Activated CD8-positive, alpha-beta T cell treated with anti-CD3 and anti-CD28 coated beads for 36 hours (primary cell): ENCODE measurements around the gene FKBP14. TPM values are rescaled to one million over a fixed set of nuclear protein-coding genes. Genes with fewer than 3 reads are reported as not detected.

Source experiments
- ATAC-seq: fragments of 200-7000 bp; cut with Tn5 transposase; one replicate; pipeline ENCODE4 v1.10.0; 2021; ENCODE audit warnings: mild to moderate bottlenecking, moderate library complexity
- CTCF ChIA-PET: fragments of 350-600 bp; sonication (Branson Sonifier 250); formaldehyde crosslinking; loops from one replicate; lab custom pipeline; 2021; ENCODE audit warnings: antibody characterized with exemption; lab: Charles Lee
- POLR2A ChIA-PET: fragments of 350-600 bp; sonication (Branson Sonifier 250); formaldehyde crosslinking; loops from one replicate; lab custom pipeline; 2021; ENCODE audit warnings: antibody characterized with exemption; lab: Charles Lee
- DNase-seq: peaks from one replicate; pipeline ENCODE4 v3.0.0-alpha.2; 2020
- H3K27ac Mint-ChIP-seq: one replicate; pipeline ENCODE4 v1.8.0; 2021; ENCODE audit warnings: mild to moderate bottlenecking, mixed read lengths
- H3K27me3 Mint-ChIP-seq: one replicate; pipeline ENCODE4 v1.8.0; 2021; ENCODE audit warnings: mixed read lengths
- H3K36me3 Mint-ChIP-seq: one replicate; pipeline ENCODE4 v1.8.0; 2021; ENCODE audit warnings: low read depth, mixed read lengths
- H3K4me1 Mint-ChIP-seq: one replicate; pipeline ENCODE4 v1.8.0; 2021; ENCODE audit warnings: low read depth, mixed read lengths
- H3K4me3 Mint-ChIP-seq: one replicate; pipeline ENCODE4 v1.8.0; 2021; ENCODE audit warnings: mild to moderate bottlenecking, moderate library complexity, mixed read lengths
- H3K9me3 Mint-ChIP-seq: one replicate; pipeline ENCODE4 v1.8.0; 2021; ENCODE audit warnings: mixed read lengths
- CTCF ChIP-seq: fragments of 200-600 bp; IDR thresholded peaks from one replicate; pipeline ENCODE4 v1.8.0; 2022; ENCODE audit warnings: antibody characterized with exemption, mild to moderate bottlenecking
- intact Hi-C: fragments of 100-400 bp; cut with micrococcal nuclease; formaldehyde crosslinking; loops from one replicate; pipeline ENCODE4 v1.10.0; 2022
- total RNA-seq, 2 experiments: library from RNA; stranded (reverse); gene quantifications; one replicate each; pipeline ENCODE4 v1.2.3, GENCODE V29; 2021

Gene FKBP14
- total RNA-seq, 2 experiments from 2014 or later: 8.8 to 9.0 TPM

GRCh38 chr7:29993140-29993539 lies 33.4 kb downstream of the FKBP14 start:
- ChIA-PET CTCF (no interaction called here), POLR2A (interaction anchor here (1.5 kb wide), 1 partner anchor 34 kb away, joined by 3 read pairs; no protein-coding TSS in a partner anchor)
- peaks cover 4% of the 10 kb centered on the region for H3K36me3 Mint-ChIP-seq
- DNase-seq (no peak), ATAC-seq (no peak)
- peaks cover 6% of the 10 kb centered on the region for H3K4me1 Mint-ChIP-seq
- H3K4me3 Mint-ChIP-seq: no peak overlapping the region
- H3K9me3 Mint-ChIP-seq: peaks cover 9% of the 10 kb centered on the region
- intact Hi-C loops: no loop called here
- no peak for TF ChIP-seq CTCF
- H3K27me3 Mint-ChIP-seq: peaks cover 21% of the 10 kb centered on the region
- H3K27ac Mint-ChIP-seq: no peak overlapping the region

GRCh38 chr7:29991937-29992336 lies 34.6 kb downstream of the FKBP14 start:
- DNase-seq (no peak), ATAC-seq (no peak)
- CTCF ChIA-PET: interaction anchor here (1.1 kb wide), 1 partner anchor 40 kb away, joined by 3 read pairs; no protein-coding TSS in a partner anchor
- POLR2A ChIA-PET: interaction anchor here (1.5 kb wide), 1 partner anchor 36 kb away, joined by 3 read pairs; no protein-coding TSS in a partner anchor
- TF ChIP-seq CTCF: no peak
- peaks cover 4% of the 10 kb centered on the region for H3K36me3 Mint-ChIP-seq
- H3K4me3 Mint-ChIP-seq: no peak overlapping the region
- H3K9me3 Mint-ChIP-seq: peaks cover 9% of the 10 kb centered on the region
- peaks cover 24% of the 10 kb centered on the region for H3K27me3 Mint-ChIP-seq
- H3K4me1 Mint-ChIP-seq: peaks cover 14% of the 10 kb centered on the region
- intact Hi-C loops: no loop called here
- no peak overlapping the region for H3K27ac Mint-ChIP-seq

- H3K4me1 Mint-ChIP-seq: peaks cover 15% of the 10 kb centered on the region
- no peaks in the 10 kb centered on the region for H3K36me3 Mint-ChIP-seq
- no peak for TF ChIP-seq CTCF
- ChIA-PET POLR2A (no interaction called here), CTCF (no interaction called here)
- H3K27ac Mint-ChIP-seq: no peak overlapping the region
- DNase-seq (no peak), ATAC-seq (no peak)
- H3K4me3 Mint-ChIP-seq: peak overlapping the region; percentile 72
- peaks cover 1% of the 10 kb centered on the region for H3K9me3 Mint-ChIP-seq
- peaks cover 22% of the 10 kb centered on the region for H3K27me3 Mint-ChIP-seq
- intact Hi-C loops: no loop called here
Measured at GRCh38 chr7:29990931-29991330, 35.6 kb downstream of the FKBP14 start.

GRCh38 chr7:29989257-29989995 lies 37.1 kb downstream of the FKBP14 start, which contains the start of gene SCRN1:
Gene SCRN1, minus strand, starts transcription at chr7:29989801. Its CDS starts 20,734 bp downstream, at chr7:29969067.
- Mint-ChIP-seq H3K27me3 (peaks cover 22% of the 10 kb centered on the region), H3K9me3 (peaks cover 1% of the 10 kb centered on the region), H3K4me1 (peaks cover 18% of the 10 kb centered on the region), H3K36me3 (no peaks in the 10 kb centered on the region), H3K4me3 (peak within 1 kb of the TSS; percentile 76), H3K27ac (peak within 1 kb of the TSS; percentile 86)
- intact Hi-C loops: no loop called here
- ChIA-PET CTCF (no interaction called here), POLR2A (interaction anchor here (1.6 kb wide), 1 partner anchor 38 kb away, joined by 3 read pairs; no protein-coding TSS in a partner anchor)
- ATAC-seq (peak; percentile 42), DNase-seq (peak; percentile 33)
- TF ChIP-seq CTCF: no peak
